ENCODE results near the gene MGAT4B. TPM values are rescaled to one million over a fixed set of nuclear protein-coding genes. Genes with fewer than 3 reads are reported as not detected.

The MGAT4B gene
- total and polyA plus RNA-seq, 4 donors = 65.0 to 154 (median 82.4) TPM

- no peak for ATAC-seq (ENCODE audit: insufficient read depth, low FRiP score)
- H3K4me3 ChIP-seq = no peak overlapping the region
- H3K27me3 ChIP-seq (ENCODE audit: control insufficient read depth in 3 of 3, insufficient read depth in 3 of 3, low read length in 2 of 3) = no peaks in the 10 kb centered on the region
- peaks cover 5 to 27% (median 11%) of the 10 kb centered on the region in 5 donors for H3K4me1 ChIP-seq (ENCODE audit: control insufficient read depth in 5 of 5, insufficient read depth in 5 of 5, low read length in 5 of 5)
- no peak overlapping the region for H3K27ac ChIP-seq (ENCODE audit: low read depth in 1 of 2, low read length in 1 of 2)
- no peak for DNase-seq
- peaks cover 20 to 53% (median 34%) of the 10 kb centered on the region in 4 donors for H3K36me3 ChIP-seq (ENCODE audit: control insufficient read depth in 4 of 4, insufficient read depth in 4 of 4, low read length in 4 of 4)
- WGBS, 2 donors = 89 to 93% methylated on average over 3 of the region's 3 CpGs
- no peak overlapping the region for H3K9ac ChIP-seq (ENCODE audit: insufficient read depth in 1 of 2, low read length in 2 of 2)
- H3K9me3 ChIP-seq (ENCODE audit: control insufficient read depth in 4 of 4, insufficient read depth in 3 of 4, low read length in 3 of 4) = no peaks in the 10 kb centered on the region
- no peak for TF ChIP-seq CTCF (IDR thresholded peaks at IDR 0.05; ENCODE audit: control extremely low read depth, extremely low read depth)
Measured at GRCh38 chr5:179824745-179825112, 18.1 kb upstream of the MGAT4B start.

- Histone ChIP-seq H3K9me3 (ENCODE audit: control insufficient read depth in 4 of 4, insufficient read depth in 3 of 4, low read length in 3 of 4) (no peaks in the 10 kb centered on the region), H3K36me3 (ENCODE audit: control insufficient read depth in 4 of 4, insufficient read depth in 4 of 4, low read length in 4 of 4) (peaks cover 18 to 50% (median 30%) of the 10 kb centered on the region in 4 donors), H3K9ac (ENCODE audit: insufficient read depth in 1 of 2, low read length in 2 of 2) (no peak overlapping the region), H3K27me3 (ENCODE audit: control insufficient read depth in 3 of 3, insufficient read depth in 3 of 3, low read length in 2 of 3) (no peaks in the 10 kb centered on the region), H3K4me3 (no peak overlapping the region), H3K4me1 (ENCODE audit: control insufficient read depth in 5 of 5, insufficient read depth in 5 of 5, low read length in 5 of 5) (peaks cover 5 to 30% (median 12%) of the 10 kb centered on the region in 5 donors), H3K27ac (ENCODE audit: low read depth in 1 of 2, low read length in 1 of 2) (no peak overlapping the region)
- no peak for TF ChIP-seq CTCF (IDR thresholded peaks at IDR 0.05; ENCODE audit: control extremely low read depth, extremely low read depth)
- DNase-seq (no peak), ATAC-seq (ENCODE audit: insufficient read depth, low FRiP score) (no peak)
- WGBS, 2 donors = 90 to 94% methylated on average over 22 of the region's 22 CpGs
Measured at GRCh38 chr5:179823937-179824744, 17.5 kb upstream of the MGAT4B start.

- Histone ChIP-seq H3K9me3 (ENCODE audit: control insufficient read depth in 4 of 4, insufficient read depth in 3 of 4, low read length in 3 of 4) (no peaks in the 10 kb centered on the region), H3K9ac (ENCODE audit: insufficient read depth in 1 of 2, low read length in 2 of 2) (no peak overlapping the region), H3K4me1 (ENCODE audit: control insufficient read depth in 5 of 5, insufficient read depth in 5 of 5, low read length in 5 of 5) (peaks cover 5 to 38% (median 12%) of the 10 kb centered on the region in 5 donors), H3K4me3 (peak overlapping the region; percentile 46), H3K36me3 (ENCODE audit: control insufficient read depth in 4 of 4, insufficient read depth in 4 of 4, low read length in 4 of 4) (peaks cover 14 to 41% (median 24%) of the 10 kb centered on the region in 4 donors), H3K27ac (ENCODE audit: low read depth in 1 of 2, low read length in 1 of 2) (peak overlapping the region; percentile 28 to 37), H3K27me3 (ENCODE audit: control insufficient read depth in 3 of 3, insufficient read depth in 3 of 3, low read length in 2 of 3) (no peaks in the 10 kb centered on the region)
- DNase-seq = no peak
- no peak for ATAC-seq (ENCODE audit: insufficient read depth, low FRiP score)
- WGBS, 2 donors = 56 to 84% methylated on average over 8 of the region's 8 CpGs
- TF ChIP-seq CTCF (IDR thresholded peaks at IDR 0.05; ENCODE audit: control extremely low read depth, extremely low read depth) = no peak
Measured at GRCh38 chr5:179822444-179822990, 15.9 kb upstream of the MGAT4B start.

Measured in lung (tissue), 12 donors.